HEK293T (cell line): ENCODE data around the gene SMC6.

Source experiments
- CTCF ChIA-PET: fragments of 350-600 bp; formaldehyde crosslinking; extraction: SDS; loops from one replicate; lab custom pipeline; 2021; ENCODE audit warnings: antibody characterized with exemption, inconsistent platforms; lab: Yijun Ruan, JAX
- POLR2A ChIA-PET: fragments of 350-600 bp; formaldehyde crosslinking; extraction: SDS; loops from one replicate; lab custom pipeline; 2020; ENCODE audit warnings: antibody characterized with exemption, inconsistent platforms; lab: Yijun Ruan, JAX
- DNase-seq: peaks from one replicate; pipeline ENCODE4 v3.0.0; 2012; ENCODE audit warnings: mixed read lengths; ENCODE audit errors: extremely low spot score
- ARNT ChIP-seq: fragments of 450-650 bp; IDR thresholded peaks from 2 replicates; pipeline ENCODE4 v1.6.1; 2017; ENCODE audit warnings: mild to moderate bottlenecking
- BHLHE40 ChIP-seq: fragments of 450-650 bp; IDR thresholded peaks from 2 replicates; pipeline ENCODE4 v1.6.1; 2016; ENCODE audit warnings: mild to moderate bottlenecking, moderate library complexity, borderline replicate concordance
- CTBP1 ChIP-seq: fragments of 450-650 bp; IDR thresholded peaks from 2 replicates; pipeline ENCODE4 v1.6.1; 2016; ENCODE audit warnings: borderline replicate concordance
- ELF4 ChIP-seq: fragments of 450-650 bp; IDR thresholded peaks from 2 replicates; pipeline ENCODE4 v1.6.1; 2017; ENCODE audit warnings: antibody characterized with exemption
- FOXA1 ChIP-seq: fragments of 450-650 bp; IDR thresholded peaks from 2 replicates; pipeline ENCODE4 v1.6.1; 2016; ENCODE audit warnings: mild to moderate bottlenecking
- FOXK2 ChIP-seq: fragments of 450-650 bp; IDR thresholded peaks from 2 replicates; pipeline ENCODE4 v1.6.1; 2016; ENCODE audit warnings: mild to moderate bottlenecking
- FOXM1 ChIP-seq: fragments of 450-650 bp; IDR thresholded peaks from 2 replicates; pipeline ENCODE4 v1.6.1; 2017; ENCODE audit warnings: mild to moderate bottlenecking, borderline replicate concordance
- HDGF ChIP-seq: fragments of 450-650 bp; IDR thresholded peaks from 2 replicates; pipeline ENCODE4 v1.6.1; 2017; ENCODE audit warnings: antibody characterized with exemption, borderline replicate concordance
- L3MBTL2 ChIP-seq: fragments of 450-650 bp; conservative IDR thresholded peaks from 2 replicates; pipeline ENCODE4 v1.6.1; 2016; ENCODE audit warnings: mild to moderate bottlenecking
- LEF1 ChIP-seq: fragments of 450-650 bp; IDR thresholded peaks from 2 replicates; pipeline ENCODE4 v1.6.1; 2017; ENCODE audit warnings: mild to moderate bottlenecking, borderline replicate concordance
- NFRKB ChIP-seq: fragments of 450-650 bp; IDR thresholded peaks from 2 replicates; pipeline ENCODE4 v1.6.1; 2016; ENCODE audit warnings: mild to moderate bottlenecking, moderate library complexity
- SP1 ChIP-seq: fragments of 450-650 bp; IDR thresholded peaks from 2 replicates; pipeline ENCODE4 v1.6.1; 2017
- SUZ12 ChIP-seq: fragments of 450-650 bp; IDR thresholded peaks from 2 replicates; pipeline ENCODE4 v1.6.1; 2016; ENCODE audit warnings: mild to moderate bottlenecking
- TARDBP ChIP-seq: fragments of 450-650 bp; IDR thresholded peaks from 2 replicates; pipeline ENCODE4 v1.6.1; 2016
- ZNF384 ChIP-seq: fragments of 450-650 bp; IDR thresholded peaks from 2 replicates; pipeline ENCODE4 v1.6.1; 2016
- TF ChIP-seq, protein P1 (sequence below): fragments of 450-650 bp; IDR thresholded peaks from 2 replicates; pipeline ENCODE4 v1.6.1; 2016

Gene SMC6

DNA sequence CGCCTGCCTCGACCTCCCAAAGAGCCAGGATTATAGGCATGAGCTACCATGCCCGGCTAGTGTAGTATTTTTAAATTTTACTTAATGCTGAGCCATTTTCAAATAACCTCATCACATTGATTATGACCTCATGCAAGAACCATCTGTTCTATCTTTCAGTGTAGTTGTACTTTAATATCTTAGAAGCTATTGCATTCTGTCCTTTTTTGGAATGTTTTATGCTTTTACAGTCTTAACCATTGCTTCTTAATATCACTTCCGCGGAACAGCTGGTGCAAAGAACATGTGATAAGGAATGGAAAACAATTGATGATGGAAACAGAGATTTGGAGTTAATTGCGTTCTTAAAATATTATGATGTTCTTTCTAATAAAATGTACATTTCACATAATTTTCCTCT is 3.1 kb upstream of the SMC6 start:
- ChIA-PET POLR2A (no interaction called here), CTCF (no interaction called here)
- TF ChIP-seq SP1 (no peak), L3MBTL2 (no peak), ELF4 (no peak), ZNF384 (no peak), NFRKB (no peak), FOXA1 (no peak), HDGF (no peak), ARNT (no peak), CTBP1 (no peak), TARDBP (no peak), FOXM1 (no peak), BHLHE40 (no peak), FOXK2 (no peak), LEF1 (no peak), SUZ12 (no peak)
- TF ChIP-seq, protein P1, sequence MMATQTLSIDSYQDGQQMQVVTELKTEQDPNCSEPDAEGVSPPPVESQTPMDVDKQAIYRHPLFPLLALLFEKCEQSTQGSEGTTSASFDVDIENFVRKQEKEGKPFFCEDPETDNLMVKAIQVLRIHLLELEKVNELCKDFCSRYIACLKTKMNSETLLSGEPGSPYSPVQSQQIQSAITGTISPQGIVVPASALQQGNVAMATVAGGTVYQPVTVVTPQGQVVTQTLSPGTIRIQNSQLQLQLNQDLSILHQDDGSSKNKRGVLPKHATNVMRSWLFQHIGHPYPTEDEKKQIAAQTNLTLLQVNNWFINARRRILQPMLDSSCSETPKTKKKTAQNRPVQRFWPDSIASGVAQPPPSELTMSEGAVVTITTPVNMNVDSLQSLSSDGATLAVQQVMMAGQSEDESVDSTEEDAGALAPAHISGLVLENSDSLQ = no peak
- DNase-seq = no peak

DNA sequence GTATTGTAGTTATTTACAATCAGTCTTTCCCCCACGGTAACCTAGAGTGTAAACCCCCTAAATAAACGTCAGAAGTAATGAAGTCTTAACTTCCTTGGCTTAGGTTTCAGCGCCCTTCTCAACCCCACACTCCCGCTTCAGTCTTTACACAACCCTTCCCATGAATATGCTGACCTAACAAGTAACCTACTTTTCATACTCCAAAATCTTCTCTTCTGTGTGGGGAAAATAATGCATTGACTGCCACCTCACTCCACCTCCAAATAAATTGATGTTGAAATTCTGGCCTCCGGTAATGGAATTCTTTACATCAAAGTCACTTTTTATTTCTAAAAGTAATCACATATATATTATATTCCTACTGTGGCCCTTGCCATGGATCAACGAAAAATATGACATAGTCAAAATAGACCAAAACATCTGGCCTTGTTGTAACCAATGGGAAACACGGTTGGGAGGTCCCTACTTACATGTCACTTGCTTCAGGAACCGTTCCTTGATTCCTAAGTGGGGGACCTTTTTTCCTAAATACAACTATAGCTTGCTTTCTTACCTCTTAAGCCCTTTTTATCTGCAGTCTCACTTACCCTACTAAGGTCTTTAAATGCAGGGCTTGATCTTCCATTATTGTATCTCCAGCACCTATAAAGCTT is 1.3 kb upstream of the SMC6 start:
- DNase-seq = no peak
- CTCF ChIA-PET = no interaction called here
- POLR2A ChIA-PET = interaction anchor here (1.0 to 1.2 kb wide), 4 partner anchors 12 to 73 kb away, joined by 3 read pairs; partner anchors contain the start of gene MSGN1
- TF ChIP-seq BHLHE40 (no peak), TARDBP (no peak)

DNA sequence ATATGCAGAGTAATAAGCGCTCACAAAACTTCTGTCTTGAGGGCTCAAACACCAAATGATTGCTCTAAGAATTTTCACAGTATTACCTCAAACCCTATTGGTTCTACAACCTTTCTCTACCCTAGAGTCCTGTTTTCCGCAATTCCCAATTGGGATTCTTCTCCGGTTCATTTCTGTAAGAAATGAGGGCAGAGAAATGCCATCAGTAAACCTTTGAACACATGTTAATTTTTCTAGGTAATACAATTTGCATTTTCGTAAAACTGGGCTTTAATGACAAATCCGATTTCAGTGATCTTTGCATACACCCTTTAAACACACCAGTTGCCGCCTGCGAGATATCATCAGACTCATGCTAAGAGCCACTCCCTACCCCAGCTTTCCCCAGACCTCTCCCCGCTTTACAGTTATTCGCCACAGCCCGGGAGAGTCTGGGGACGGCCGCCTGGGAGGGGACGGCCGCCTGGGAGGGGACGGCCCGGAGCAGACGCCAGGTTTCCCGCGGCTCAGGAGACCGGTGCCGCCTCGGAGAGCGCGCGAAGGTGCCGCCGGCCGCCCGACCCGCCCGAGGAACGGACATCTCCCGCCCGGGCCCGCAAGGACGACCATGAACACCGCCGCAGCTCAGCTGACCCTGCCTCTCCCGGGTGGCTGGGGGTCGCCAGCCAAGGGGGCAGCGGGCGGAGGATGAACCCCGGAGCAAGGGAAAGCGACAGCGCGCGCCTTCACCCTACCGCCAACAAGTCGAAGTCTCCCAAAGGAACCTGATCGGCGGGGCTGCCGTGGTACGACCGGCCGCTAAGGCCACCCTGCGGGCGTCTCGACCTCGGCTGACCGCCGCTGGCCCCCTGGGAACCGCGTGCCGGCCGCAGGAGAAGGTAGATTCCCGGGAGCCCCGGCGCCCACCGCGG is 463 bp downstream of the SMC6 start:
- POLR2A ChIA-PET = interaction anchor here (0.9 kb wide), 2 partner anchors 44 to 76 kb away, joined by 3 read pairs; no protein-coding TSS in a partner anchor
- CTCF ChIA-PET = no interaction called here
- TF ChIP-seq L3MBTL2 (peak; percentile 74), LEF1 (no peak)
- DNase-seq = peak; percentile 49

DNA sequence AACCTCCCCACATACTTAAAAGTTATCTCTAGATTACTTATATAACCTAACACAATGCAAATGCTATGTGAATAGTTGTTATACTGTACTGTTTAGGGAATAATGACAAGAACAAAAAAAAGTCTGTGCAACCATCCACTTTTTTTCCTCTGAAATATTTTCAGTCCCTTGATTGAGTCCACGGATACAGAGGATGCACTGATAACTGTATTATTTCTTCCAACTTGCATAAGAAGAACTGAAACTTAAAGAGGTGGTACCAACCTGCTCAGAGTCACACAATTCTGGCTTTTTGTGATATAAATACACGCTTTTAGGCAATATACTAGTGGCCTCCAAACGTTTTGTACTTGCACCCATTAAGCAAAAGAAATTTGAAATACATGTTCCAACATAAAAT is 1.4 kb downstream of the SMC6 start:
- ChIA-PET CTCF (no interaction called here), POLR2A (no interaction called here)
- TF ChIP-seq SUZ12 = no peak
- TF ChIP-seq HDGF = no peak
- no peak for TF ChIP-seq BHLHE40
- DNase-seq = no peak

DNA sequence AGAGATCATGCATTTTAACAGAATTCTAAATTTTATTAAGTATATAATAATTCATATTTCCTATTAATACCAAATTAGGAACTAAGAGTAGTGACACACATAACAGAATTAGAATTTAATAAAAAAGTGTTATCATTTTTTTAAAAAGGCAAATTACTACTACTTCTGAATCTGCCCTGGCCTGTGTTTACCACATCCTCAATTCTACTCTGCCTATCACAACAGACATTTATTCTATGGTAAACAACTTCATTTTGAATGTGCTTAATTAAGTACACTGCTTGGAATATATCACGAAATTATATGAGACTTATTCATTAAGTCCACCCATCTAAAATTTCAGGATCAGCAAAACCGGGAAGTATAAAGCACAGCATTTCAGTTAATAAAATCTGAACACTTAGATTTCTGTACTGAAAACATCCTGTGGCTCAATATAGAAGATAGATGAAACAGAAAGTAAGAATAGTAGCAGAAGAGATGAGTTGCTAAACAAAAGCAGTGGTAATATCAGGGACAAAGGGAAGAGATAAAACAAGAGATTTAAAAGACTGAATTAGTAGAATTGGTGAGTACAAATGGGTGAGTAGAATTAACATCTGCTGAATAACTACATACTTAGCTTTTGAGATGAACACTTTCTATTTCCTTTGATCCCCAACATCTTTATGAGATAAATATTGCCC is 3.7 kb downstream of the SMC6 start:
- no peak for DNase-seq
- ChIA-PET CTCF (no interaction called here), POLR2A (no interaction called here)
- TF ChIP-seq CTBP1 (no peak), L3MBTL2 (no peak), FOXA1 (no peak), SP1 (no peak), HDGF (no peak), ZNF384 (no peak), FOXM1 (no peak), FOXK2 (no peak), ELF4 (no peak), ARNT (no peak), TARDBP (no peak), NFRKB (no peak), BHLHE40 (no peak)
- TF ChIP-seq, protein P1 = no peak

DNA sequence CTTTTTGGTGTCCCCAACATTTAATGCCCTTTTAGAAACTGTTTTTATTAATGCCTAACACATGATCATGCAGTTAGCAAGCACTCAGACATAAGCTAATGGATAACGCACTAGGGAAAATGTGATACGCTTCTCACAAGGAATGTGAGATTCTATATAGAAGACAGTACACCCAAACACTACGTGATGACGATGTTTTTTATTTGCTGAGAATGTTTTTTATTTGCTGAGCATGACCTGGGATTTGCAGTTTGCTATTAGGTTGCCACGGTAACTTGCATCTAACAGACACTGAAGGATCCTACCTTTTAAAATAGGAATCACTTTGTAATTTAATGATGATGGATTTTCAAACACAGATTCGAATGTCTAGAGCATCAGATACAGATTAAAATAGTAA is 4.9 kb downstream of the SMC6 start:
- ChIA-PET POLR2A (no interaction called here), CTCF (no interaction called here)
- no peak for DNase-seq
- TF ChIP-seq BHLHE40 (no peak), SP1 (no peak), CTBP1 (no peak), NFRKB (no peak), ARNT (no peak)
- TF ChIP-seq, protein P1 = no peak
